ENCODE measurements around the gene FAM83E.

GRCh38 chr19:48615231-48616040, 560 bp upstream of the FAM83E start:
- TF ChIP-seq CTCF (IDR thresholded peaks at IDR 0.05 in 4 of 5, conservative IDR thresholded peaks at IDR 0.05 in 1 of 5) = no peak
- TF ChIP-seq POLR2A (IDR thresholded peaks at IDR 0.05) = no peak
